Calu3 (cell line): Measurements from ENCODE around the gene CES1. TPM values are rescaled to one million over a fixed set of nuclear protein-coding genes. Genes with fewer than 3 reads are reported as not detected.
A peak's percentile ranks its signal among the peaks of the same experiment; 100 is the strongest.

Source experiments
- Bru-seq: library from RNA; stranded (reverse); fragments of 400-500 nt; gene quantifications from one replicate; lab custom pipeline; 2021; lab: Mats Ljungman, UMichigan
- BruChase-seq, 2 experiments: library from RNA; stranded (reverse); fragments of 400-500 nt; gene quantifications; one replicate each; lab custom pipeline; 2021; lab: Mats Ljungman, UMichigan
- BruUV-seq: library from RNA; stranded (reverse); fragments of 400-500 nt; replicated peaks from 2 replicates; lab custom pipeline; 2021; lab: Mats Ljungman, UMichigan
- CTCF ChIA-PET: fragments of 300-600 bp; sonication (Branson Sonifier 250); formaldehyde crosslinking; loops from one replicate; lab custom pipeline; 2022; ENCODE audit warnings: antibody characterized with exemption; lab: Charles Lee
- DNase-seq: peaks from one replicate; pipeline ENCODE4 v3.0.0; 2022
- H3K27ac Mint-ChIP-seq: one replicate; pipeline ENCODE4 v1.8.0; 2022; ENCODE audit warnings: mixed read lengths; ENCODE audit not compliant: unreplicated experiment
- H3K27me3 Mint-ChIP-seq: one replicate; pipeline ENCODE4 v1.8.0; 2022; ENCODE audit warnings: mixed read lengths; ENCODE audit not compliant: unreplicated experiment
- H3K36me3 Mint-ChIP-seq: one replicate; pipeline ENCODE4 v1.8.0; 2022; ENCODE audit warnings: mild to moderate bottlenecking, moderate library complexity, mixed read lengths; ENCODE audit not compliant: insufficient read depth, unreplicated experiment
- H3K4me1 Mint-ChIP-seq: one replicate; pipeline ENCODE4 v1.8.0; 2022; ENCODE audit warnings: mild to moderate bottlenecking, low read depth, mixed read lengths; ENCODE audit not compliant: unreplicated experiment
- H3K4me3 Mint-ChIP-seq: one replicate; pipeline ENCODE4 v1.8.0; 2022; ENCODE audit warnings: mild to moderate bottlenecking, low read depth, moderate library complexity, mixed read lengths; ENCODE audit not compliant: unreplicated experiment
- H3K9me3 Mint-ChIP-seq: one replicate; pipeline ENCODE4 v1.8.0; 2022; ENCODE audit warnings: low read depth, mixed read lengths; ENCODE audit not compliant: unreplicated experiment
- CTCF ChIP-seq: fragments of 200-600 bp; IDR thresholded peaks from one replicate; pipeline ENCODE4 v1.8.0; 2022; ENCODE audit warnings: antibody characterized with exemption; ENCODE audit not compliant: unreplicated experiment
- intact Hi-C: fragments of 100-400 bp; cut with micrococcal nuclease; formaldehyde crosslinking; loops from one replicate; pipeline ENCODE4 v1.10.0; 2022; ENCODE audit not compliant: unreplicated experiment
- long read RNA-seq: library from polyadenylated mRNA; stranded (forward); transcript quantifications from one replicate; pipeline ENCODE4 v2.0.0, GENCODE V29; 2022
- total RNA-seq: library from RNA; stranded (reverse); gene quantifications from 2 replicates; pipeline ENCODE4 v1.2.3, GENCODE V29; 2022

Gene CES1
- total RNA-seq (0.78 and 0.86 TPM in 2 replicates), Bru-seq, nascent RNA (percentile 10 among the genes with signal in this experiment), BruChase-seq, experiment 1, labeled RNA remaining after a 6-hour chase (percentile 5 among the genes with signal in this experiment), BruChase-seq, experiment 2, labeled RNA remaining after a 2-hour chase (percentile 3 among the genes with signal in this experiment)
- long read RNA-seq, partial matches to known transcripts: 0 of 2 reads
- long read RNA-seq, other reads (novel, unspliced or antisense): 2 of 2 reads

GRCh38 chr16:55832773-55833691 lies at the start of gene CES1:
CES1 (minus strand) TSS chr16:55833096; CDS start chr16:55833055, 41 bp downstream.
- Mint-ChIP-seq H3K9me3 (no peaks in the 10 kb centered on the region), H3K36me3 (no peaks in the 10 kb centered on the region), H3K27ac (no peak within 1 kb of the TSS), H3K4me1 (no peaks in the 10 kb centered on the region), H3K4me3 (no peak within 1 kb of the TSS), H3K27me3 (peaks cover 74% of the 10 kb centered on the region)
- no TSS peak for BruUV-seq
- intact Hi-C loops: no loop called here
- DNase-seq: no peak
- TF ChIP-seq CTCF: no peak
- CTCF ChIA-PET: interaction anchor here (0.6 kb wide), 2 partner anchors 187 to 247 kb away, joined by 3 to 14 read pairs; no protein-coding TSS in a partner anchor

GRCh38 chr16:55876854-55877253 lies 44.0 kb upstream of the CES1 start:
- Mint-ChIP-seq H3K4me3 (no peak overlapping the region), H3K9me3 (no peaks in the 10 kb centered on the region), H3K27ac (no peak overlapping the region), H3K27me3 (peaks cover 37% of the 10 kb centered on the region), H3K4me1 (no peaks in the 10 kb centered on the region), H3K36me3 (no peaks in the 10 kb centered on the region)
- CTCF ChIA-PET: no interaction called here
- DNase-seq: no peak
- no TSS peak for BruUV-seq
- intact Hi-C loops: no loop called here
- no peak for TF ChIP-seq CTCF

- Mint-ChIP-seq H3K4me3 (no peak within 1 kb of the TSS), H3K4me1 (no peaks in the 10 kb centered on the region), H3K27me3 (peaks cover 53% of the 10 kb centered on the region), H3K27ac (no peak within 1 kb of the TSS), H3K36me3 (no peaks in the 10 kb centered on the region), H3K9me3 (no peaks in the 10 kb centered on the region)
- TF ChIP-seq CTCF: no peak
- intact Hi-C loops: no loop called here
- no peak for DNase-seq
- BruUV-seq: no TSS peak
- CTCF ChIA-PET: interaction anchor here (1.2 kb wide), 1 partner anchor 11 kb away, joined by 3 read pairs; no protein-coding TSS in a partner anchor
These were observed 42.4 kb upstream of the CES1 start, which contains the start of gene CES5A for GRCh38 chr16:55875273-55875672. CES5A (minus strand) TSS chr16:55875373; CDS start chr16:55875221, 152 bp downstream.

GRCh38 chr16:55873122-55873521 lies 40.2 kb upstream of the CES1 start:
- Mint-ChIP-seq H3K9me3 (no peaks in the 10 kb centered on the region), H3K4me3 (no peak overlapping the region), H3K36me3 (no peaks in the 10 kb centered on the region), H3K27me3 (peaks cover 74% of the 10 kb centered on the region), H3K4me1 (no peaks in the 10 kb centered on the region), H3K27ac (no peak overlapping the region)
- TF ChIP-seq CTCF: no peak
- CTCF ChIA-PET: no interaction called here
- no peak for DNase-seq
- no TSS peak for BruUV-seq
- intact Hi-C loops: no loop called here
